Endothelial cell of umbilical vein (primary cell): ENCODE data around the gene PLA2R1.

Source experiments
- CTCF ChIP-seq, 2 donors: IDR thresholded peaks; 1 replicate in 1 of 2; 2 replicates in 1 of 2; pipeline ENCODE4 v1.5.1; 2011; ENCODE audit warnings: low read length in 2 of 2, mild to moderate bottlenecking in 2 of 2, moderate library complexity in 2 of 2, control low read depth in 1 of 2, inconsistent platforms in 1 of 2, low read depth in 1 of 2; ENCODE audit not compliant: insufficient read depth in 1 of 2; ENCODE audit errors: extremely low read depth in 1 of 2
- MAX ChIP-seq: IDR thresholded peaks from 2 replicates; pipeline ENCODE4 v1.6.1; 2011; ENCODE audit not compliant: insufficient read depth, insufficient read length

GRCh38 chr2:159996792-159997546 lies 65.4 kb downstream of the PLA2R1 start:
- TF ChIP-seq CTCF (IDR thresholded peaks at IDR 0.05; ENCODE audit: extremely low read depth in 1 of 2, insufficient read depth in 1 of 2, low read depth in 1 of 2, low read length in 2 of 2) (no peak), MAX (no peak)
